HG03342 (cell line): ENCODE results near the gene CATSPERB.
"Not testable (repeated sequence)": the region's sequence is repeated elsewhere in the genome, so short reads cannot be mapped to it uniquely, and the experiment has no call there.

Source experiments
- ATAC-seq: cut with Tn5 transposase; IDR thresholded peaks from one replicate; pipeline ENCODE4 v1.9.1; 2021; ENCODE audit warnings: mild to moderate bottlenecking, moderate library complexity; ENCODE audit not compliant: unreplicated experiment

CATSPERB gene

GRCh38 chr14:91580876-91581577 is 150.9 kb downstream of the CATSPERB start:
- no peak for ATAC-seq

GRCh38 chr14:91577632-91578233 is 154.2 kb downstream of the CATSPERB start:
- ATAC-seq = no peak

- ATAC-seq = no peak
Measured at GRCh38 chr14:91575469-91576208, 156.2 kb downstream of the CATSPERB start.

DNA sequence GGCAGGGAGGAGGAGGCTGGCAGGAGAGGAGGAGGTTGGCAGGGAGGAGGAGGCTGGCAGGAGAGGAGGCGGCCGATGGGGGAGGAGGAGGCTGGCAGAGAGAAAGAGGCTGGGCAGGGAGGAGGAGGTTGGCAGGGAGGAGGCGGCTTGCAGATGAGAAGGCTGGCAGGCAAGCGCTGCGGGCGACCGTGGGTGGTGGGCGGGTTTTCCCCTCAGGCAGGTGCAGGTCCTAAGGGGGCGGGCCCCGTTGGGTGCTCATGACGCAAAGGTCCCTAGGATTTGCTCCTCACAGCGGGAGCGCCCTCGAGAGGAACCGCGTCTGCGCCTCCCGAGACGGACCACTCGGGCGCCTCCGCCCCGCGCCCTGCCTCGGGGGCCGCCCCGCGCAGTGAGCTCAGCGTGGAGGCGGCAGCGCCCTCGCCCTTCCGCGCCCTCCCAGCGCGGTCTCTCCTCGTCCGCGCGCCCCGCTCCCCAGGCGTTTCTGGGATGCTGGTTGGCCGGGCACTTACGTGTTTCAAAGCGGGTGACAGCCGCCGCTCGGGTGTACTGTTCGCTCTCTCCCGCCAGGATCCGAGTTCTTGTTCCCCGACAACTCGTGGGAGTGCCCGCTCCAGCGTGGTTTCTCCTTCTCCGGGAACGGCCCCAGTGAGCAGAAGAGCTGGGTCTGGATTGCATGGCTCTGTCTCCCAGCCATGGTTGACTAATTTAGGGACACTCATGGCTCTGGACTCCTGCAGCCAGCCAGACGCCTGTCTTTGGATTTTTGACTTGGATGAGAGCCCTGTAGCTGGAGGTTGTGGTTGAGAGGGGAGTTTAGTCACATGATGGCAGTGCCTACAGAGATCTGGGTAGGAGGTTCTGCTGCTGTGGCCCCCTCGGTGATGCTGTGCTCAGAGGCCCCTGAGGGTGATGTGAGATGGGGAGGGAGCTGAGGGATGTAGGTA is 157.7 kb downstream of the CATSPERB start:
- ATAC-seq = no peak

GRCh38 chr14:91573528-91573893 is 158.4 kb downstream of the CATSPERB start:
- no peak for ATAC-seq

DNA sequence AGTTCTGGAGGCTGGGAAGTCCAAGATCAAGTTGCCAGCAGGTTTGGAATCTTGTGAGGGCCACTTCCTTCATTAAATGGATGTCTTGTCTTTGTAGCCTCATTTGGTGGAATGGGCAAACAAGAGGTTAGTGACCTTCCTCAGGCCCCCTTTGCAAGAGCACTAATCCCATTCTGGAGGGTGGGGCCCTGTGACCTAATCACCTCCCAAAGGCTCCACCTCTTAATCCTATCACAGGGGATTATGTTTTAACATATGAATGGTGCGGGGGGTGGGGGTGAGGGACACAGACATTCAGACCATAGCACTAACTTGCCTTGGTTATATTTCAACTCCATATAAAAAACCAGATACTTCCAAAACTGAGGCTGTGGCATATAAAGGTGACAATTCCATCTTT is 161.9 kb downstream of the CATSPERB start:
- no peak for ATAC-seq

- no peak for ATAC-seq
Measured at GRCh38 chr14:91569301-91569700, 162.6 kb downstream of the CATSPERB start.

- no peak for ATAC-seq
Measured at GRCh38 chr14:91568626-91569025, 163.3 kb downstream of the CATSPERB start.

- ATAC-seq = not testable (repeated sequence)
Measured at GRCh38 chr14:91567827-91568226, 164.1 kb downstream of the CATSPERB start.

DNA sequence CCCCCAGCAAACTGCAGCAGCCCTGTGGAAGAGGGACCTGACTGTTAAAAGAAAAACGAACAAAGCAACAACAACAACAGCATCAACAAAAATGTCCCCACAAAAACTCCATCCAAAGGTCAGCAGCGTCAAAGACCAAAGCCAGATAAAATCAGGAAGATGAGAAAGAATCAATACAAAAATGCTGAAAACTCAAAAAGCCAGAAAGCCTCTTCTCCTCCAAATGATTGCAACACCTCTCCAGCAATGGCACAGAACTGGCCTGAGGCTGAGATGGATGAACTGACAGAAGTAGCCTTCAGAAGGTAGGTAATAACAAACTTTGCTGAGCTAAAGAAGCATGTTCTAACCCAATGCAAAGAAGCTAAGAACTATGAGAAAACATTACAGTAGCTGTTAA is 176.4 kb downstream of the CATSPERB start:
- ATAC-seq = no peak

DNA sequence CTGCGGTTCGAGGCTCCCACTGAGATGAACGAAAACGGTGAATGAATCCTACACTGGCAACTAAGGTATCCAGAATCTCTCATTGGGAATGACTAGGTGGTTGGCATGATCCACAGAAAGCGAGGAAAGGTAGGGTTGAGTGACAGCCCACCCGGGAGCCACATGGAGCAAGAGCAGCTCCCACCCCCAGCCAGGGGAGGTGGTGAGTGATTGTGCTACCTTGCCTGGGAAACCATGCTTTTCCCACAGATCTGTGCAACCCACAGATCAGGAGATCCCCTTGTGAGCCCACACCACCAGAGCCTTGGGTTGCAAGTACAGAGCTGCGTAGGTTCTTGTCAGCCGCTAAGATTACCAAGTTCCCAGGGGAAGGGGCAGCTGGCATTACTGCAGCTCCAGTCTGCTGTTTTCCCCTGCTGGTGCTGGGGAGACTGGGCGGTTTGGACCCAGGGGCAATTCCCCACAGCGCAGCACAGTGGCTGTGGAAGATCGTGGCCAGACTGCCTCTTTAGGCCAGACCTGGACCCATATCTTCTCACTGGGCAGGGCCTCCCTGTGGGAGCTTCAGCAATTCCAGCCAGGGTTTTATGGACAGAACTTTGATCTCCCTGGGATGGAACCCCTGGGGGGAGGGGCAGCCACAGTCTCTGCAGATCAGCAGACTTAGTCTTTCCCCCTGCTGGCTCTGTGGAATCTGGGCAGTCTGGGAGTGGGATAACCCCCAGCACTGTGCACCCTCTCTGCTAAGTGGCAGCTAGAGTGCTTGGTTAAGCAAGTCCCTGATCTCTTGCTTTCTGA is 177.2 kb downstream of the CATSPERB start:
- ATAC-seq = no peak

GRCh38 chr14:91548108-91548507 is 183.8 kb downstream of the CATSPERB start:
- no peak for ATAC-seq

DNA sequence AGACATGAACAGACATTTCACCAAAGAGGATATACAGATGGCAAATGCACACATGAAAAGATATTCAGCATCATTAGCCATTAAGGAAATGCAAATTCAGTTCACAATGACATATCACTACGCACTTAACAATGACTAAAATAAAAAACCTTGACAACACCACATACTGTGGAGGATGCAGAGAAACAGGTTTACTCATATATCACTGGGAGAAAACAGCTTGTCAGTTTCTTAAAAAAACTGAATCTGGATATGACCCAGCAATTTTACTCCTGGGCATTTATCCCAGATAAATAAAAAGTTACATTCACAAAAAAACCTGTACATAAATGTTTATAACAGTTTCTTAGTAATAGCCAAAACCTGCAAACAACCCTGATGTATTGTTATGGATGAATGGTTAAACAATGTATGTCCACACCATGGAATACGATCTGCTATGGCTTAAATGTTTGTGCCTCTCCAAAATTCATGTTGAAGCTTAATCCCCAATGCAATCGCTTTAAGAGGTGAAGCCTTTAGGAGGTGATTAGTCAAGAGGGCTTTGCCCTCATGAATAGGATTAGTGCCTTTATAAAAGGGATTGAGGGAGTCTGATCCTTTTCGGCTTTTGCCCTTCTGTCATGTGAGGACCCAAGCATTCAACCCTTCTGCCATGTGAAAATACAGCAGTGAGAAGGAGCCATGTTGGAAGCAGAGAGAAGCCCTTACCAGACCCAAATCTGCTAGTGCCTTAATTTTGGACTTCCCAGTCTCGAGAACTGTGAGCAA is 185.8 kb downstream of the CATSPERB start:
- no peak for ATAC-seq

DNA sequence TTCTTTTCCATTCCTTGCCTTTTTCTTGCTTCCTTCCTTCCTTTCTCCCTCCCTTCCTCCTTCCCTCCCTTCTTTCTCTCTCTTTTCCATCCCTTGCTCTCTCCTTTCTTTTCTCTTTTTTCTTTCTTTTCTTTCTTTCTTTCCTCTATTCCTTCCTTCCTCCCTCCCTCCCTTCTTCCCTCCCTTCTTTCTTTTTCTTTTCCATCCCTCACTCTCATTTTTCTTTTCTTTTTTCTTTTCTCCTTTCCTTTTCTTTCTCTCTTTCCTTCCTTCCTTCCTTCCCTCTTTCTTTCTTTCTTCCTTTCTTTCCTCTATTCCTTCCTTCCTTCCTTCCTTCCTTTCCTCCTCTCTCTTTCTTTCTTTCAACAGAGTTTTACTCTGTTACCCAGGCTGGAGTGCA is 186.7 kb downstream of the CATSPERB start:
- ATAC-seq = no peak

GRCh38 chr14:91536327-91536726 is 195.6 kb downstream of the CATSPERB start:
- no peak for ATAC-seq

DNA sequence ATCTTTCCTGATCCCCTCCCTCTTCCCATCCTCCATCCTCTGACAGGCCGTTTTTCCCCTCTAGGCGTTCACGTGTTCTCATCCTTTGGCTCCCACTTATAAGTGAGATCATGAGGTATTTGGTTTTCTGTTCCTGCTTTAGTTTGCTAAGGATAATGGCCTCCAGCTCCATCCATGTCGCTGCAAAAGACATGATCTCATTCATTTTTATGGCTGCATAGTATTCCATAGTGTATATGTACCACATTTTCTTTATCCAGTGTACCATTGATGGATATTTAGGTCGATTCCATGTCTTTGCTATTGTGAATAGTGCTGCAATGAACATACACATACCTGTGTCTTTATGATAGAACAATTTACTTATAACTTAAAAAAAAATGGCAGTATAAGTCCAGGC is 197.8 kb downstream of the CATSPERB start:
- ATAC-seq = not testable (repeated sequence)

DNA sequence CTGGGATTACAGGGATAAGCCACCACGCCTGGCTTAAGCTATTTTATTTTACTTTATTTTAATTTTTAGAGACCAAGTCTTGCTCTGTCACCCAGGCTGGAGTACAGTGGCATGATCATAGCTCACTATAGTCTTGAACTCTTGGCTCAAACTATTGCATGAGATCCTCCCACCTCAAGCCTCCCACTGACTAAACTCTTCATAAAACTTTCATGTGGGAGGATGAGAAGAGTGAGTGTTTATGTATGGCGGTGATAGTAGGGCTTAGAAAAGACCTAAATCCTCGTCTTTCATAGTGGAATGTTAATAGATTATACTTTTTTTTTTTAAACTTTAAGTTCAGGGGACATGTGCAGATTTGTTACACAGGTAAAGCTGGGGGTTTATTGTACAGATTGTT is 198.3 kb downstream of the CATSPERB start:
- ATAC-seq = no peak
